Measurements from ENCODE around the gene SERPINA3. TPM values are rescaled to one million over a fixed set of nuclear protein-coding genes. Genes with fewer than 3 reads are reported as not detected.

SERPINA3 gene
- total RNA-seq, 1 experiment from 2014 or later, result 2.3 TPM

DNA sequence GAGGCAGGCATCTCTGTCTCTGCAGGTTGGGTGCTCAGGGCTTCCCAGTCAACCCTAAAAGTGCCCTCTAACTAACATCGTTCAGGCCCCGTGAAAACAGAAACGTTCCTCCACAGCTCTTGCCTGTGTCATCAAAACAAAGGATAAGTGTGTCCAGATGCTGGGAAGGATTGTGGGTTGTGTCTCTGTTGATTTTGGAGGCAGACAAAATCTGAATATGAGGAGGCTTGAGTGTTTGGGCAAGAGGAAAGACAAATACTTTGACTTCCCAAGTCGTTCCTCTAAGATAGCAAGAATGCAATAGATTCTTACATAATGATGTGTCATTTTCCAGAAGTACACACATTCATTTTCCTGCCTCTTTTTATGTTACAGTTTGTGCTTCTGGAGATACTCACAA, 52.9 kb downstream of the SERPINA3 start:
- no peak overlapping the region for H3K27ac Mint-ChIP-seq (ENCODE audit: unreplicated experiment)
- no peaks in the 10 kb centered on the region for H3K36me3 ChIP-seq (ENCODE audit: control insufficient read depth, insufficient read depth, low read length)
- H3K27me3 ChIP-seq (replicated peaks; ENCODE audit: control insufficient read depth, insufficient read depth, low read length), result no peaks in the 10 kb centered on the region
- no peaks in the 10 kb centered on the region for H3K36me3 Mint-ChIP-seq (ENCODE audit: insufficient read depth, unreplicated experiment)
- H3K4me1 ChIP-seq, result no peaks in the 10 kb centered on the region
- TF ChIP-seq, protein P1, sequence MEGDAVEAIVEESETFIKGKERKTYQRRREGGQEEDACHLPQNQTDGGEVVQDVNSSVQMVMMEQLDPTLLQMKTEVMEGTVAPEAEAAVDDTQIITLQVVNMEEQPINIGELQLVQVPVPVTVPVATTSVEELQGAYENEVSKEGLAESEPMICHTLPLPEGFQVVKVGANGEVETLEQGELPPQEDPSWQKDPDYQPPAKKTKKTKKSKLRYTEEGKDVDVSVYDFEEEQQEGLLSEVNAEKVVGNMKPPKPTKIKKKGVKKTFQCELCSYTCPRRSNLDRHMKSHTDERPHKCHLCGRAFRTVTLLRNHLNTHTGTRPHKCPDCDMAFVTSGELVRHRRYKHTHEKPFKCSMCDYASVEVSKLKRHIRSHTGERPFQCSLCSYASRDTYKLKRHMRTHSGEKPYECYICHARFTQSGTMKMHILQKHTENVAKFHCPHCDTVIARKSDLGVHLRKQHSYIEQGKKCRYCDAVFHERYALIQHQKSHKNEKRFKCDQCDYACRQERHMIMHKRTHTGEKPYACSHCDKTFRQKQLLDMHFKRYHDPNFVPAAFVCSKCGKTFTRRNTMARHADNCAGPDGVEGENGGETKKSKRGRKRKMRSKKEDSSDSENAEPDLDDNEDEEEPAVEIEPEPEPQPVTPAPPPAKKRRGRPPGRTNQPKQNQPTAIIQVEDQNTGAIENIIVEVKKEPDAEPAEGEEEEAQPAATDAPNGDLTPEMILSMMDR (IDR thresholded peaks at IDR 0.05; ENCODE audit: insufficient read depth in 1 of 2, low read depth in 1 of 2, low read length in 1 of 2, severe bottlenecking in 1 of 2, unreplicated experiment in 1 of 2), result no peak
- intact Hi-C loops (cut with micrococcal nuclease; ENCODE audit: unreplicated experiment), result no loop called here
- ChIA-PET CTCF (no interaction called here), POLR2A (no interaction called here)
- no peak overlapping the region for H3K4me3 ChIP-seq (ENCODE audit: low read depth, low read length)
- no peaks in the 10 kb centered on the region for H3K9me3 ChIP-seq
- H3K4me3 Mint-ChIP-seq (ENCODE audit: unreplicated experiment), result no peak overlapping the region
- no peaks in the 10 kb centered on the region for H3K9me3 Mint-ChIP-seq (ENCODE audit: unreplicated experiment)
- no peak for DNase-seq
- peaks cover 9% of the 10 kb centered on the region for H3K27me3 Mint-ChIP-seq (ENCODE audit: insufficient read depth, unreplicated experiment)
- BruUV-seq (replicated peaks), result no TSS peak
- no peaks in the 10 kb centered on the region for H3K4me1 Mint-ChIP-seq (ENCODE audit: low read depth, unreplicated experiment)

DNA sequence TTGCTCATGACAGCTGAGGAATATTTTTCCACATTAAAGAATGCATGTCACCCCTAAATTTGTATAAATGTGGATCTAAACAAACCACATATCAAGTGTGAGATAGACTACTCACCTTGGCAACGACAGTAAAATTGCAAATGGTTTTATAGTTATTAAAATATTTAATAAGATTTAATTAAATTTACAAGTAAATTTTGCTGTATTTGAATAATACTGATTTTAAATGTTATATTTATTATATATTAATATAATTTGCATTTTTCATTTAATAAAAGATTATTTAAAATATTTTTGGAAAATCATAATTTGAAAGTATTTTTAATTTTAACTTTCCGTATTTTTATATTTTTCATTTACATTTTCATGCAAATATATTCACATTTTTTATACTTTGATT, 53.4 kb downstream of the SERPINA3 start:
- no peak for DNase-seq
- no peaks in the 10 kb centered on the region for H3K4me1 ChIP-seq
- Mint-ChIP-seq H3K27me3 (ENCODE audit: insufficient read depth, unreplicated experiment) (peaks cover 9% of the 10 kb centered on the region), H3K4me3 (ENCODE audit: unreplicated experiment) (no peak overlapping the region), H3K9me3 (ENCODE audit: unreplicated experiment) (no peaks in the 10 kb centered on the region), H3K27ac (ENCODE audit: unreplicated experiment) (no peak overlapping the region), H3K36me3 (ENCODE audit: insufficient read depth, unreplicated experiment) (no peaks in the 10 kb centered on the region), H3K4me1 (ENCODE audit: low read depth, unreplicated experiment) (no peaks in the 10 kb centered on the region)
- intact Hi-C loops (cut with micrococcal nuclease; ENCODE audit: unreplicated experiment), result no loop called here
- TF ChIP-seq, protein P1 (IDR thresholded peaks at IDR 0.05; ENCODE audit: insufficient read depth in 1 of 2, low read depth in 1 of 2, low read length in 1 of 2, severe bottlenecking in 1 of 2, unreplicated experiment in 1 of 2), result no peak
- H3K27me3 ChIP-seq (replicated peaks; ENCODE audit: control insufficient read depth, insufficient read depth, low read length), result no peaks in the 10 kb centered on the region
- no peaks in the 10 kb centered on the region for H3K9me3 ChIP-seq
- ChIA-PET POLR2A (no interaction called here), CTCF (no interaction called here)
- H3K36me3 ChIP-seq (ENCODE audit: control insufficient read depth, insufficient read depth, low read length), result no peaks in the 10 kb centered on the region
- no TSS peak for BruUV-seq (replicated peaks)
- no peak overlapping the region for H3K4me3 ChIP-seq (ENCODE audit: low read depth, low read length)

DNA sequence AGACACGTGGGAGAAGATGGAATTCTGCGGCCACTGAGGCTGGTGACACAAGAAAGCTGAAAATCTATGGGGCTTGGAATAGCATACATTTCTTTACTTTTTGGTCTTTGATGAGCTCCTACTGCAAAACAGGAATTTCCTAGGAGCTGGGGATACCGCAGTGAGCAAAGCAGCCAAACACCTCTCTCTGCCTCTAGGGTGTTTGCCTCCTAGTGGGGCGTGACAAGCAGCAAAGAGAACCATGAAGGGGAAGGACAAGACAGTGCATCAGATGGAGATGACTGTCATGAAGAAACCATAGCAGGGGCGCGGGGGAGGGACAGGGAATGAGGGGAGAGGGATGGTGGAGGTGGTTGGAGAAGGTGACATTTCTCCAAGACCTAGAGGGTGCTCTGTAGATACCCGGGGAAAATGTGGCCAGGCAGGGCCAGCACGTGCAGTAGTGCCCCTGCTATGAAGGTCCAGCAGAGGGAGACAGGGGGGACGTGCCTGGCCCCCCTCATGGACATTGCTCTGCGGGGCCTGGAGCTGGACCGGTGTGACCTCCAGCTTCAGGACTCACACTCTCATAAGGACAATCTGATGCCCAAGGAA, 58.6 kb downstream of the SERPINA3 start:
- Histone ChIP-seq H3K27me3 (replicated peaks; ENCODE audit: control insufficient read depth, insufficient read depth, low read length) (no peaks in the 10 kb centered on the region), H3K36me3 (ENCODE audit: control insufficient read depth, insufficient read depth, low read length) (no peaks in the 10 kb centered on the region), H3K4me3 (ENCODE audit: low read depth, low read length) (no peak overlapping the region), H3K4me1 (0 out of 2 replicates have a peak, but pooled peaks cover 5% of the 10 kb centered on the region), H3K9me3 (no peaks in the 10 kb centered on the region)
- intact Hi-C loops (cut with micrococcal nuclease; ENCODE audit: unreplicated experiment), result no loop called here
- no peaks in the 10 kb centered on the region for H3K36me3 Mint-ChIP-seq (ENCODE audit: insufficient read depth, unreplicated experiment)
- H3K27me3 Mint-ChIP-seq (ENCODE audit: insufficient read depth, unreplicated experiment), result peaks cover 8% of the 10 kb centered on the region
- TF ChIP-seq, protein P1 (IDR thresholded peaks at IDR 0.05; ENCODE audit: insufficient read depth in 1 of 2, low read depth in 1 of 2, low read length in 1 of 2, severe bottlenecking in 1 of 2, unreplicated experiment in 1 of 2), result no peak
- no peak overlapping the region for H3K4me3 Mint-ChIP-seq (ENCODE audit: unreplicated experiment)
- ChIA-PET CTCF (no interaction called here), POLR2A (no interaction called here)
- no peaks in the 10 kb centered on the region for H3K9me3 Mint-ChIP-seq (ENCODE audit: unreplicated experiment)
- no peak for DNase-seq
- H3K4me1 Mint-ChIP-seq (ENCODE audit: low read depth, unreplicated experiment), result no peaks in the 10 kb centered on the region
- no peak overlapping the region for H3K27ac Mint-ChIP-seq (ENCODE audit: unreplicated experiment)
- BruUV-seq (replicated peaks), result no TSS peak

Measured in Caco-2 (cell line).